CD4-positive, alpha-beta memory T cell (primary cell): Measurements from ENCODE around the gene HDAC9. TPM values are rescaled to one million over a fixed set of nuclear protein-coding genes. Genes with fewer than 3 reads are reported as not detected.

ENCODE experiments used
- CTCF ChIA-PET: fragments of 350-600 bp; sonication (Branson Sonifier 250); formaldehyde crosslinking; loops from one replicate; lab custom pipeline; 2021; ENCODE audit warnings: inconsistent platforms; ENCODE audit not compliant: partially characterized antibody; lab: Charles Lee
- POLR2A ChIA-PET: fragments of 350-600 bp; sonication (Branson Sonifier 250); formaldehyde crosslinking; loops from one replicate; lab custom pipeline; 2021; ENCODE audit not compliant: partially characterized antibody; lab: Charles Lee
- DNase-seq, 5 donors: peaks; one replicate each; pipeline versions ENCODE4 v3.0.0 to v3.0.0-alpha.2; 2020 to 2022; ENCODE audit warnings: mixed read lengths in 1 of 5
- H3K27ac ChIP-seq: one replicate; pipeline ENCODE4 v1.7.0; 2013; ENCODE audit warnings: low read depth, low read length
- H3K27me3 ChIP-seq: 2 replicates; pipeline ENCODE4 v1.7.0; 2013; ENCODE audit warnings: mild to moderate bottlenecking, low read length, moderate library complexity; ENCODE audit not compliant: insufficient read depth
- H3K36me3 ChIP-seq: 2 replicates; pipeline ENCODE4 v1.7.0; 2013; ENCODE audit warnings: mild to moderate bottlenecking, low read length, moderate library complexity; ENCODE audit not compliant: insufficient read depth
- H3K4me1 ChIP-seq: 2 replicates; pipeline ENCODE4 v1.7.0; 2013; ENCODE audit warnings: mild to moderate bottlenecking, low read length, moderate library complexity; ENCODE audit not compliant: insufficient read depth
- H3K4me3 ChIP-seq, 2 donors: one replicate each; pipeline ENCODE4 v1.7.0; 2013; ENCODE audit warnings: low read length in 2 of 2, mild to moderate bottlenecking in 1 of 2
- H3K9me3 ChIP-seq, 2 donors: one replicate each; pipeline ENCODE4 v1.7.0; 2013; ENCODE audit warnings: low read length in 2 of 2, control low read depth in 1 of 2; ENCODE audit not compliant: control insufficient read depth in 1 of 2
- H3K27ac Mint-ChIP-seq, 7 donors: one replicate each; pipeline ENCODE4 v1.8.0; 2020 to 2021; ENCODE audit warnings: mixed read lengths in 7 of 7, mild to moderate bottlenecking in 6 of 7, inconsistent platforms in 3 of 7, moderate library complexity in 3 of 7
- H3K27me3 Mint-ChIP-seq, 2 donors: one replicate each; pipeline ENCODE4 v1.8.0; 2020 to 2021; ENCODE audit warnings: mixed read lengths in 2 of 2
- H3K36me3 Mint-ChIP-seq, 2 donors: one replicate each; pipeline ENCODE4 v1.8.0; 2020 to 2021; ENCODE audit warnings: mixed read lengths in 2 of 2, inconsistent platforms in 1 of 2, mild to moderate bottlenecking in 1 of 2
- H3K4me1 Mint-ChIP-seq, 4 donors: one replicate each; pipeline ENCODE4 v1.8.0; 2020 to 2021; ENCODE audit warnings: mixed read lengths in 4 of 4, mild to moderate bottlenecking in 1 of 4
- H3K4me3 Mint-ChIP-seq, 8 donors: one replicate each; pipeline ENCODE4 v1.8.0; 2020 to 2021; ENCODE audit warnings: mixed read lengths in 8 of 8, mild to moderate bottlenecking in 7 of 8, moderate library complexity in 6 of 8, inconsistent platforms in 3 of 8
- H3K9me3 Mint-ChIP-seq, 8 donors: one replicate each; pipeline ENCODE4 v1.8.0; 2020 to 2021; ENCODE audit warnings: mixed read lengths in 8 of 8, mild to moderate bottlenecking in 5 of 8, inconsistent platforms in 3 of 8, moderate library complexity in 1 of 8
- intact Hi-C: fragments of 100-400 bp; cut with micrococcal nuclease; formaldehyde crosslinking; loops from one replicate; pipeline ENCODE4 v1.15.1; 2023
- polyA plus RNA-seq, 2 donors: library from polyadenylated mRNA; unstranded; fragments of 300-500 nt; fragmentation: Illumina TruSeq; gene quantifications; one replicate each; pipeline ENCODE4 v1.2.3, GENCODE V29; 2021
- total RNA-seq, 2 experiments: library from RNA; stranded (reverse); gene quantifications; one replicate each; pipeline ENCODE4 v1.2.3, GENCODE V29; 2021

HDAC9 gene
- total and polyA plus RNA-seq, 4 experiments from 2014 or later: 0.36 to 0.73 (median 0.39) TPM; not detected in 1

DNA sequence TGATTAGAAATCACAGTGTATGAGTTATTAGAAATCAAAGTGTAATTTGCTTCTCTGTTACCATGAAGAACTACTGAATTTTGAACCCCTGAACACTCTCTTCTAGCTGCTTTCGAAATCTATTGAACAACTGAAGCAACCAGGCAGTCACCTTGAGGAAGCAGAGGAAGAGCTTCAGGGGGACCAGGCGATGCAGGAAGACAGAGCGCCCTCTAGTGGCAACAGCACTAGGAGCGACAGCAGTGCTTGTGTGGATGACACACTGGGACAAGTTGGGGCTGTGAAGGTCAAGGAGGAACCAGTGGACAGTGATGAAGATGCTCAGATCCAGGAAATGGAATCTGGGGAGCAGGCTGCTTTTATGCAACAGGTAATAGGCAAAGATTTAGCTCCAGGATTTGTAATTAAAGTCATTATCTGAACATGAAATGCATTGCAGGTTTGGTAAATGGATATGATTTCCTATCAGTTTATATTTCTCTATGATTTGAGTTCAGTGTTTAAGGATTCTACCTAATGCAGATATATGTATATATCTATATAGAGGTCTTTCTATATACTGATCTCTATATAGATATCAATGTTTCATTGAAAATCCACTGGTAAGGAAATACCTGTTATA lies 170.7 kb downstream of the HDAC9 start:
- Mint-ChIP-seq H3K27me3 (no peaks in the 10 kb centered on the region), H3K4me3 (no peak overlapping the region), H3K4me1 (peaks cover 0 to 4% (median 2%) of the 10 kb centered on the region in 4 donors), H3K36me3 (no peaks in the 10 kb centered on the region), H3K27ac (no peak overlapping the region), H3K9me3 (no peaks in the 10 kb centered on the region)
- ChIA-PET POLR2A (no interaction called here), CTCF (interaction anchor here (0.6 to 1.5 kb wide), 5 partner anchors 31 to 985 kb away, joined by 3 to 4 read pairs (median 4); no protein-coding TSS in a partner anchor)
- Histone ChIP-seq H3K36me3 (no peaks in the 10 kb centered on the region), H3K27me3 (no peaks in the 10 kb centered on the region), H3K9me3 (no peaks in the 10 kb centered on the region), H3K4me3 (no peak overlapping the region), H3K4me1 (no peaks in the 10 kb centered on the region), H3K27ac (no peak overlapping the region)
- peak; percentile 25 to 43 (median 40) for DNase-seq
- intact Hi-C loops: loop anchor here (1.0 to 10.0 kb wide), 3 partner anchors 76 to 1771 kb away; no protein-coding TSS in a partner anchor

DNA sequence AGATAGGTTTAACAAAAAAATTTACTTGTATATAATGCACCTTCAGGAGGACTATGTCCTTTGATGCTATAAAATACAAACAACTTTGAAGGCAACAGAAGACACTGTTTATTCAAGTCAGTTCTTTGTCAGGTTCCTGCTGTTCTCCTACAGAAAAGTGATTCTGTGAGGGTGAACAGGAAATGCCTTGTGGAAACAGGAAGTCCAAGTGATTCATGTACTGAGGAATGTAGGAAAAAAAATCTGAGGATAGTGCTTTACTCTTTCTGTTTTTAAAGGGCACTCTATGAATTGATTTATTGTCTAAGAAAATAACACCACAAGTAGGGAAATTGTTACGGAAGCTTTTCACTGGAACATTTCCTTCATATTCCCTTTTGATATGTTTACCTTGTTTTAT lies 171.9 kb downstream of the HDAC9 start:
- intact Hi-C loops: loop anchor here (5.0 to 10.0 kb wide), 2 partner anchors 315 to 1773 kb away; no protein-coding TSS in a partner anchor
- POLR2A ChIA-PET: no interaction called here

DNA sequence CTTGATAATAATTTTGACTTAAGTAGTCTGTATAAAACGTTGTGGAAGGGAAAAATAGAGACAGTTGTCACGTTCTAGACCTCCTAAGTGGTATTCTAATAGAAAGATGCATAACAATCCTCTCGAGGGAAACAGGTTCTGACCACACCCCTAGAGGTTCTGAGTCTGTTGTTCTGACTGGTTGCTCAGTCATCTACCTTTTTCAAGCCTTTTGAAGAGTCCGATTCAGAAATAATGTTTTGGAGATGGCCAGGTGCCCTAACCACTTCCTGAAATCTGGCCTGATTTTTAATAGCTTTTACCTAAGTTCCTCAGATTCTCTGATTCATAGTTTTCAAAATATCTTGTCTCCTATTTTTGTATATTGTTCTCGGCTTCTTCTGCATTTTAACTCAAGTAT lies 175.6 kb downstream of the HDAC9 start:
- ChIA-PET POLR2A (no interaction called here), CTCF (no interaction called here)
- Mint-ChIP-seq H3K27ac (no peak overlapping the region), H3K27me3 (no peaks in the 10 kb centered on the region), H3K4me3 (no peak overlapping the region), H3K9me3 (peaks cover 0 to 2% (median 0%) of the 10 kb centered on the region in 8 donors), H3K4me1 (peaks cover 0 to 1% (median under 1%) of the 10 kb centered on the region in 4 donors), H3K36me3 (no peaks in the 10 kb centered on the region)
- Histone ChIP-seq H3K4me1 (no peaks in the 10 kb centered on the region), H3K27me3 (no peaks in the 10 kb centered on the region), H3K9me3 (no peaks in the 10 kb centered on the region), H3K27ac (no peak overlapping the region), H3K36me3 (no peaks in the 10 kb centered on the region), H3K4me3 (no peak overlapping the region)
- intact Hi-C loops: no loop called here
- no peak for DNase-seq

More for the DNA sequence above, 171.9 kb downstream of the HDAC9 start:
- H3K4me1 ChIP-seq: no peaks in the 10 kb centered on the region
- Mint-ChIP-seq H3K27me3 (no peaks in the 10 kb centered on the region), H3K4me3 (no peak overlapping the region), H3K27ac (no peak overlapping the region), H3K36me3 (no peaks in the 10 kb centered on the region), H3K9me3 (no peaks in the 10 kb centered on the region), H3K4me1 (peaks cover 0 to 4% (median 2%) of the 10 kb centered on the region in 4 donors)
- H3K9me3 ChIP-seq: no peaks in the 10 kb centered on the region
- no peak for DNase-seq
- no peaks in the 10 kb centered on the region for H3K36me3 ChIP-seq
- H3K27me3 ChIP-seq: no peaks in the 10 kb centered on the region
- H3K4me3 ChIP-seq: no peak overlapping the region
- CTCF ChIA-PET: interaction anchor here (0.9 to 1.4 kb wide), 2 partner anchors 13 to 1752 kb away, joined by 3 to 4 read pairs; no protein-coding TSS in a partner anchor
- no peak overlapping the region for H3K27ac ChIP-seq

DNA sequence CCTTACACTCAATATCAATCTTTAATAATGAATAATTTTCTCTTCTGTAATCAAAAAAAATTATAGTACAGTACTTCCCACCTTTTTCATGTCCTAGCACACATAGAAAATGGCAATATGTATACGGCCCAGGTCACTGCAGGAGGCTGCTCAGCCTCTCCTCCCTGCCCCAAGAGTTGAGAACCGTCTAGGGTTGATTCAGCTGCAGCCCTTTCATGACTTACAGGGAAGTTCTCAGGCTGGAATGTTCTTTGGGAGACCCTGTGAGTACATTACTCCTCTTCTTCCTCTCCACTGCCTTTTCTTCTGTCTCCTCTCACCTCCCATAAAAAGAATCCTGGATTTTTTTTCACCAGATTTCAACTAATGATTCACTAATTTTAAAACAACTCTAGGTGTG lies 180.0 kb downstream of the HDAC9 start:
- Mint-ChIP-seq H3K27me3 (no peaks in the 10 kb centered on the region), H3K9me3 (peaks cover 0 to 2% (median 0%) of the 10 kb centered on the region in 8 donors), H3K36me3 (no peaks in the 10 kb centered on the region), H3K4me1 (no peaks in the 10 kb centered on the region), H3K4me3 (no peak overlapping the region), H3K27ac (no peak overlapping the region)
- ChIA-PET POLR2A (no interaction called here), CTCF (no interaction called here)
- Histone ChIP-seq H3K36me3 (no peaks in the 10 kb centered on the region), H3K4me3 (no peak overlapping the region), H3K4me1 (no peaks in the 10 kb centered on the region), H3K9me3 (no peaks in the 10 kb centered on the region), H3K27me3 (no peaks in the 10 kb centered on the region), H3K27ac (no peak overlapping the region)
- intact Hi-C loops: no loop called here
- no peak for DNase-seq

DNA sequence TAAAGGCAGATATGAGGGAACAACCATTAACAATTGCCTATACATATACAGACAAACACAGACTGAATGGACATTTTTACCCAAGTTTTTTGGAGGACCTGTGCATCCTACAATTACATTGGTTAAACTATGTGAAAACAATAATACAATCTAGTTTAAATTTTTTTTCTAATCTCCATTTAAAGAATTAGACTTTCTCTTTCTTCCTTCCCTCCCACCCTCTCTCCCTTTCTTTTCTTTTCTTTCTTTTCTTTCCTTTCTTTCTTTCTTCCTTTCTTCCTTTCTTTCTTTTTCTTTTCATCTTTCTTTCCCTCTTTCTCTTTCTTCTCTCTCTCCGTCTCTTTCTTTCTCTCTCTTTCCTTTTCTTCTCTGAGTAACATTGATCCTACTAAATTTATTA lies 183.7 kb downstream of the HDAC9 start:
- no peaks in the 10 kb centered on the region for H3K27me3 ChIP-seq
- no peaks in the 10 kb centered on the region for H3K36me3 ChIP-seq
- H3K9me3 Mint-ChIP-seq: no peaks in the 10 kb centered on the region
- DNase-seq: no peak
- ChIA-PET POLR2A (no interaction called here), CTCF (no interaction called here)
- H3K4me1 Mint-ChIP-seq: no peaks in the 10 kb centered on the region
- intact Hi-C loops: no loop called here
- H3K4me3 ChIP-seq: no peak overlapping the region
- no peaks in the 10 kb centered on the region for H3K27me3 Mint-ChIP-seq
- H3K9me3 ChIP-seq: no peaks in the 10 kb centered on the region
- H3K36me3 Mint-ChIP-seq: no peaks in the 10 kb centered on the region
- no peak overlapping the region for H3K27ac ChIP-seq
- H3K4me1 ChIP-seq: no peaks in the 10 kb centered on the region
- no peak overlapping the region for H3K4me3 Mint-ChIP-seq
- H3K27ac Mint-ChIP-seq: no peak overlapping the region

DNA sequence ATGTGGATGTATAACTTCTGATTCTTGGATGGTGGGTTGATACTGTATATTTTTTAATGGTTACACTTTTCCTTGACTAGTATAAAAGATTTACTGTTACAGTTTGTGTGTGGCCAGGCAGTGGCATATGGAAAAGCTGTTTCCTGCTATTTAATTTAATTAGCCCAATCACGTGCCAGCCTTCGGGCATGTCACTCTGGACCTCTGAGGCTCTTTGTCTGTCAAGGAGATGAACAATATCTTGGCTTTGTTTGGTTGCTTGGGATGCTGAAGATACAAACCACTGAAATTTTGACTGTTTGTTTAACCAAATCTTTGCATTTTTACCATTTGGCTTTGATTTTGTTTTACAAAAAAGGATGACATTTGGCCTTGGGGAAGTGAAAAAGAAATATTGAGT lies 185.0 kb downstream of the HDAC9 start:
- no peak for DNase-seq
- Histone ChIP-seq H3K36me3 (no peaks in the 10 kb centered on the region), H3K4me3 (no peak overlapping the region), H3K27ac (no peak overlapping the region), H3K4me1 (no peaks in the 10 kb centered on the region), H3K9me3 (no peaks in the 10 kb centered on the region), H3K27me3 (no peaks in the 10 kb centered on the region)
- CTCF ChIA-PET: no interaction called here
- Mint-ChIP-seq H3K27ac (no peak overlapping the region), H3K4me3 (no peak overlapping the region), H3K27me3 (no peaks in the 10 kb centered on the region), H3K36me3 (no peaks in the 10 kb centered on the region), H3K9me3 (peaks cover 0 to 3% (median 0%) of the 10 kb centered on the region in 8 donors), H3K4me1 (no peaks in the 10 kb centered on the region)
- POLR2A ChIA-PET: no interaction called here
- intact Hi-C loops: no loop called here

DNA sequence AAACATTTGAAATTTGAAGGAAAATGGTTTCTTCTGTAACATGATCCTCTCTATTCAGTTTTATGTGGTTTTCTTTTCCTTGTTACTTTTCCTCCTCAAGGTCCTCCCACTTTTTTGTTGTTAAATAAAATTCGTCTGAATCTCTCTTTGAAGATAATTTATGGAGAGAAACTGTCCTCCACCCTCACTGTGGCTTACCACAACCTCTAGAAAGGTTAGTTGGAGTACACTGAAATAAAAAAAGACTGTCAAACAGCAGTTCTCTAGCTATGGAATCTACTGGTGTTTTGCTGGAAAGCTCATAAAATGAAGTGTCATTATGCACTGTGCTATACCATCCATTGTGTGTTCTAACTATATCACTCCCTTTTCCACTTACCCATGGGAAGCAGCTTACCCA lies 189.4 kb downstream of the HDAC9 start:
- no peaks in the 10 kb centered on the region for H3K9me3 ChIP-seq
- Mint-ChIP-seq H3K4me1 (no peaks in the 10 kb centered on the region), H3K27me3 (no peaks in the 10 kb centered on the region), H3K27ac (no peak overlapping the region), H3K36me3 (no peaks in the 10 kb centered on the region), H3K4me3 (no peak overlapping the region), H3K9me3 (peaks cover 0 to 3% (median 0%) of the 10 kb centered on the region in 8 donors)
- no peak for DNase-seq
- POLR2A ChIA-PET: no interaction called here
- CTCF ChIA-PET: no interaction called here
- no peak overlapping the region for H3K27ac ChIP-seq
- H3K27me3 ChIP-seq: no peaks in the 10 kb centered on the region
- intact Hi-C loops: no loop called here
- H3K4me1 ChIP-seq: no peaks in the 10 kb centered on the region
- H3K36me3 ChIP-seq: no peaks in the 10 kb centered on the region
- no peak overlapping the region for H3K4me3 ChIP-seq
